ENCODE data around the gene TNF.
"Not testable (repeated sequence)": the region's sequence is repeated elsewhere in the genome, so short reads cannot be mapped to it uniquely, and the experiment has no call there.

TNF gene

GRCh38 chr6:31551371-31551770 lies 24.0 kb upstream of the TNF start:
- not testable (repeated sequence) for DNase-seq (ENCODE audit: low read depth); H3K4me3 ChIP-seq (ENCODE audit: low read length)
- TF ChIP-seq CTCF (conservative IDR thresholded peaks at IDR 0.05; ENCODE audit: low read depth, low read length) = peak; percentile 54

GRCh38 chr6:31556307-31556706 lies 19.1 kb upstream of the TNF start:
- TF ChIP-seq CTCF (conservative IDR thresholded peaks at IDR 0.05; ENCODE audit: low read depth, low read length) = no peak
- H3K4me3 ChIP-seq (ENCODE audit: low read length) = no peak overlapping the region
- DNase-seq (ENCODE audit: low read depth) = no peak

DNA sequence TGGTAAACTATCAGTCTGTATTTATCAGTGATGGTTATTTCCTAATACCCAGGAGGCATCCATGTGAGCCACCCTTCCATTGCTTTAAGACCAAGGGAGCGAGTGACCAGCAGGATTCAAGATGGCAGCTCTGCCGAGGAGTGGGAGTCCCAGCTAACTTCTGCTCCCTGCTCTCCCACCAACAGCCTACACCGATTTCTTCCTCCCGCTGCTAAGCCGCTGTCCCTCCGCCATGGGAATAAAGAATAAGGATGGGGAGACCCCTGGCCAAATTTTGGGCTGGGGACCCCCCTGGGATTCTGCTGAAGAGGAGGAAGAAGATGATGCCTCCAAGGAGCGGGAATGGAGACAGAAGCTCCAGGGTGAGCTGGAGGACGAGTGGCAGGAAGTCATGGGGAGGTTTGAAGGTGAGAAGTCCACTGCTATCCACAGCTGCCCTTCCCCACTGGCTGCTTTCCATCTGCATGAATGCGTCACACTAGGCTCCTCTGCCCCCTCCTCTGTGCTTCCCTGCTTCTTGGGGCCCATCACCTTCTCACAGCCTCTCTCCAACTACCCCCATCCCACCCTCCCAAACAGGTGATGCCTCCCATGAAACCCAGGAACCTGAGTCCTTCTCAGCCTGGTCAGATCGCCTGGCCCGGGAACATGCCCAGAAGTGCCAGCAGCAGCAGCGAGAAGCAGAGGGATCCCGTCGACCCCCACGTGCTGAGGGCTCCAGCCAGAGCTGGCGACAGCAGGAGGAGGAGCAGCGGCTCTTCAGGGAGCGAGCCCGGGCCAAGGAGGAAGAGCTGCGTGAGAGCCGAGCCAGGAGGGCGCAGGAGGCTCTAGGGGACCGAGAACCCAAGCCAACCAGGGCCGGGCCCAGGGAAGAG lies 17.7 kb upstream of the TNF start:
- H3K4me3 ChIP-seq (ENCODE audit: low read length) = no peak overlapping the region
- no peak for DNase-seq (ENCODE audit: low read depth)
- no peak for TF ChIP-seq CTCF (conservative IDR thresholded peaks at IDR 0.05; ENCODE audit: low read depth, low read length)

GRCh38 chr6:31558318-31558625 lies 17.1 kb upstream of the TNF start:
- TF ChIP-seq CTCF (conservative IDR thresholded peaks at IDR 0.05; ENCODE audit: low read depth, low read length) = no peak
- no peak overlapping the region for H3K4me3 ChIP-seq (ENCODE audit: low read length)
- DNase-seq (ENCODE audit: low read depth) = no peak

DNA sequence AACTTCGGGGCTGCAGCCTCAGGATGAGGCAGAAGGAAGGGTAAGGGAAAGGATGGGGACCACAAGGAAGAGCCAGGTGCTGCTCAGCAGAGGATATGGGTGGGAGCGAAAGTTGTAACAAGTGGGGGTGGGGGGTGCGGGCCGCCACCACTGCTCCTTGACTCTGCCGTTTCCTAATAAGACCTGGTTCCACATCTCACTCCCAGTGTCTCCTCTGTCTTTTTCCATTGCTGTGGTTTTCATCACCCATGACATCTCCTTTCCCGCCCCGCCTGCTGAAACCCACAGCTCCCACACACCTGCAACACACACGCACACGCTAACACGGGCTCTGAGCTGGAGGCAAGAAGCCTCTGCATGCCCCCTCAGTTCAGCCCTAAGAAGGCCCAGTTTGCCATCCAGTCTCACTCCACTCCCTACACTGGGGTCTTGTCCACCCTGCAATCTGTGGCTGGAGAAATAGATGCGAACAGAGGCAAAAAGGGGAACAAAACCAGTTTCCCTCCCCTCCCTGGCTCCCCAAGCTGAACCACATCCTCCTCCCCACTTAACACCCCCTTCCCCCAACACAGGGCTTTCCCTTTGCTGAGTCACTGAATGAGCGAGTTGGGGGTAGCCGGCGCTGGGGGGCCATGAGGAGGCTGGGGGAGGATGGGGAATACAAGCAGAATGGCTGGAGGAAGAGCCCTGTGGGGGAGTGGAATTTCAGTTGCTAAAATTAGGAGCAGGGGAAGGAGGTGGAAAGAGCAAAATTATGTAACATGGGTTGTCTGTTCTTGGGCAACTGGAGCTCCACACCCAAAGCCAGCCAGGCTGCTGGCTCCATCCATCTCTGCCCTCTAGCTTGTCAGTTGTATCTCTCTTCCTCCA lies 16.5 kb upstream of the TNF start:
- DNase-seq (ENCODE audit: low read depth) = no peak
- TF ChIP-seq CTCF (conservative IDR thresholded peaks at IDR 0.05; ENCODE audit: low read depth, low read length) = no peak
- no peak overlapping the region for H3K4me3 ChIP-seq (ENCODE audit: low read length)

GRCh38 chr6:31559606-31559957 lies 15.8 kb upstream of the TNF start:
- no peak for DNase-seq (ENCODE audit: low read depth)
- H3K4me3 ChIP-seq (ENCODE audit: low read length) = no peak overlapping the region
- no peak for TF ChIP-seq CTCF (conservative IDR thresholded peaks at IDR 0.05; ENCODE audit: low read depth, low read length)

Data from retinal pigment epithelial cell (primary cell).